Left hindlimb (tissue), 1 donor: ENCODE results near the gene LLPH.

Experiments used
- DNase-seq: peaks from one replicate; pipeline ENCODE4 v3.0.0-alpha.2; 2018

LLPH gene

GRCh38 chr12:66141299-66141698, 10.7 kb upstream of the LLPH start:
- DNase-seq = no peak

GRCh38 chr12:66140731-66141130, 10.2 kb upstream of the LLPH start:
- no peak for DNase-seq

GRCh38 chr12:66139328-66139727, 8.8 kb upstream of the LLPH start:
- no peak for DNase-seq

- no peak for DNase-seq
Measured at GRCh38 chr12:66137937-66138336, 7.4 kb upstream of the LLPH start.

GRCh38 chr12:66132408-66132807, 1.9 kb upstream of the LLPH start:
- DNase-seq = no peak

GRCh38 chr12:66131067-66131688, 628 bp upstream of the LLPH start:
- DNase-seq = no peak

- no peak for DNase-seq
Measured at GRCh38 chr12:66129934-66130266, 650 bp downstream of the LLPH start.

GRCh38 chr12:66127650-66128049, 2.9 kb downstream of the LLPH start:
- DNase-seq = no peak

GRCh38 chr12:66120477-66120876, 10.1 kb downstream of the LLPH start:
- DNase-seq = no peak

GRCh38 chr12:66119870-66120241, 10.7 kb downstream of the LLPH start:
- no peak for DNase-seq

GRCh38 chr12:66119229-66119869, 11.2 kb downstream of the LLPH start:
- DNase-seq = no peak

- DNase-seq = no peak
Measured at GRCh38 chr12:66118240-66118891, 12.2 kb downstream of the LLPH start.

GRCh38 chr12:66117242-66117641, 13.3 kb downstream of the LLPH start:
- no peak for DNase-seq

- DNase-seq = no peak
Measured at GRCh38 chr12:66115071-66115600, 15.4 kb downstream of the LLPH start.

GRCh38 chr12:66113471-66113870, 17.1 kb downstream of the LLPH start:
- DNase-seq = no peak

GRCh38 chr12:66111605-66112004, 18.9 kb downstream of the LLPH start:
- no peak for DNase-seq

- no peak for DNase-seq
Measured at GRCh38 chr12:66109056-66109455, 21.5 kb downstream of the LLPH start.

GRCh38 chr12:66108386-66108785, 22.2 kb downstream of the LLPH start:
- DNase-seq = no peak

GRCh38 chr12:66107451-66107915, 23.1 kb downstream of the LLPH start:
- DNase-seq = peak; percentile 45

GRCh38 chr12:66103016-66103913, 27.3 kb downstream of the LLPH start:
- DNase-seq = no peak

GRCh38 chr12:66092559-66093269, 37.8 kb downstream of the LLPH start:
- no peak for DNase-seq

GRCh38 chr12:66090157-66090556, 40.4 kb downstream of the LLPH start:
- DNase-seq = no peak
